Endothelial cell of umbilical vein (primary cell): ENCODE data around the gene ADI1. TPM values are rescaled to one million over a fixed set of nuclear protein-coding genes. Genes with fewer than 3 reads are reported as not detected.

Experiments used
- BruUV-seq: library from RNA; stranded (reverse); fragments of 400-500 nt; replicated peaks from 2 replicates; lab custom pipeline; 2021; lab: Mats Ljungman, UMichigan
- CTCF ChIA-PET: fragments of 300-600, 350-600 bp; sonication (Branson Sonifier 250); formaldehyde crosslinking; loops from one replicate; lab custom pipeline; 2021; ENCODE audit warnings: antibody characterized with exemption, inconsistent platforms; lab: Charles Lee
- POLR2A ChIA-PET: fragments of 300-600, 350-600 bp; sonication (Branson Sonifier 250); formaldehyde crosslinking; loops from one replicate; lab custom pipeline; 2021; ENCODE audit warnings: antibody characterized with exemption, inconsistent platforms; lab: Charles Lee
- DNase-seq: peaks from one replicate; pipeline ENCODE4 v3.0.0-alpha.2; 2011; ENCODE audit warnings: low read depth, low spot score
- FAIRE-seq: peaks from 2 replicates; lab custom pipeline; 2011; peaks lifted over from hg19 to GRCh38; lab: Jason Lieb, UNC
- H2AFZ ChIP-seq: 2 replicates; pipeline ENCODE4 v1.6.0; 2012; ENCODE audit warnings: low read depth, low read length, control low read depth, inconsistent platforms
- H3K27ac ChIP-seq: 2 replicates; pipeline ENCODE4 v1.5.1; 2011; ENCODE audit warnings: low read depth, mild to moderate bottlenecking, control low read depth, low read length, moderate library complexity; ENCODE audit not compliant: insufficient read depth
- H3K27me3 ChIP-seq, 2 experiments: 2 replicates each; pipeline versions ENCODE4 v1.6.0 to v1.6.1; 2011; ENCODE audit warnings: low read length in 2 of 2, mixed read lengths in 1 of 2; ENCODE audit not compliant: control insufficient read depth in 2 of 2, insufficient read depth in 2 of 2
- H3K36me3 ChIP-seq, 2 experiments: 2 replicates in 1 of 2; 3 replicates in 1 of 2; pipeline ENCODE4 v1.5.1; 2011; ENCODE audit warnings: low read length in 2 of 2, mild to moderate bottlenecking in 1 of 2, moderate library complexity in 1 of 2; ENCODE audit not compliant: control insufficient read depth in 2 of 2, insufficient read depth in 2 of 2; ENCODE audit errors: extremely low read depth in 1 of 2
- H3K4me1 ChIP-seq: 3 replicates; pipeline ENCODE4 v1.5.1; 2011; ENCODE audit warnings: mild to moderate bottlenecking, low read length; ENCODE audit not compliant: control insufficient read depth, insufficient read depth; ENCODE audit errors: extremely low read depth
- H3K4me2 ChIP-seq: 2 replicates; pipeline ENCODE4 v1.6.1; 2011; ENCODE audit warnings: low read length, control low read depth, mixed read lengths; ENCODE audit not compliant: insufficient read depth
- H3K4me3 ChIP-seq, 3 experiments: fragments of 200-600 bp in 1 of 3; sonication (generic), shearing (Covaris generic) in 1 of 3; replicated peaks in 1 of 3; 2 replicates each; pipeline ENCODE4 v1.5.1; 2011 to 2016; ENCODE audit warnings: control low read depth in 3 of 3, low read length in 3 of 3, mild to moderate bottlenecking in 2 of 3, inconsistent platforms in 1 of 3, low read depth in 1 of 3, moderate library complexity in 1 of 3; ENCODE audit not compliant: insufficient read depth in 1 of 3
- H3K79me2 ChIP-seq: 2 replicates; pipeline ENCODE4 v1.6.0; 2012; ENCODE audit warnings: low read length, inconsistent platforms; ENCODE audit not compliant: control insufficient read depth, insufficient read depth
- H3K9ac ChIP-seq: replicated peaks from 2 replicates; pipeline ENCODE3; 2011; ENCODE audit warnings: low read length, control low read depth; ENCODE audit not compliant: insufficient read depth; ENCODE audit errors: extremely low read depth
- H3K9me1 ChIP-seq: replicated peaks from 3 replicates; pipeline ENCODE4 v1.6.0; 2011; ENCODE audit warnings: mild to moderate bottlenecking, low read length; ENCODE audit not compliant: control insufficient read depth, insufficient read depth; ENCODE audit errors: extremely low read depth
- H3K9me3 ChIP-seq: replicated peaks from 2 replicates; pipeline ENCODE4 v1.5.1; 2012; ENCODE audit warnings: low read length, inconsistent platforms; ENCODE audit not compliant: control insufficient read depth, insufficient read depth
- H4K20me1 ChIP-seq: replicated peaks from 2 replicates; pipeline ENCODE3; 2011; ENCODE audit warnings: mild to moderate bottlenecking, low read length; ENCODE audit not compliant: control insufficient read depth, insufficient read depth; ENCODE audit errors: extremely low read depth
- CTCF ChIP-seq, 2 donors: IDR thresholded peaks; 1 replicate in 1 of 2; 2 replicates in 1 of 2; pipeline ENCODE4 v1.5.1; 2011; ENCODE audit warnings: low read length in 2 of 2, mild to moderate bottlenecking in 2 of 2, moderate library complexity in 2 of 2, control low read depth in 1 of 2, inconsistent platforms in 1 of 2, low read depth in 1 of 2; ENCODE audit not compliant: insufficient read depth in 1 of 2; ENCODE audit errors: extremely low read depth in 1 of 2
- EZH2 ChIP-seq: IDR thresholded peaks from 2 replicates; pipeline ENCODE4 v1.6.1; 2012; ENCODE audit warnings: borderline replicate concordance, low read depth, mild to moderate bottlenecking, moderate library complexity, low read length, inconsistent platforms; ENCODE audit not compliant: severe bottlenecking
- FOS ChIP-seq: IDR thresholded peaks from 2 replicates; pipeline ENCODE4 v1.6.1; 2011; ENCODE audit warnings: mild to moderate bottlenecking, low read length, moderate library complexity, borderline replicate concordance; ENCODE audit not compliant: insufficient read depth
- GATA2 ChIP-seq: IDR thresholded peaks from 2 replicates; pipeline ENCODE4 v1.7.0; 2011; ENCODE audit warnings: low read depth, mild to moderate bottlenecking, moderate library complexity, mixed read lengths, low read length; ENCODE audit not compliant: insufficient read length, insufficient read depth
- JUN ChIP-seq: IDR thresholded peaks from 2 replicates; pipeline ENCODE4 v1.6.1; 2011; ENCODE audit warnings: borderline replicate concordance, low read depth; ENCODE audit not compliant: insufficient read length, insufficient read depth
- MAX ChIP-seq: IDR thresholded peaks from 2 replicates; pipeline ENCODE4 v1.6.1; 2011; ENCODE audit not compliant: insufficient read depth, insufficient read length
- MYC ChIP-seq: IDR thresholded peaks from one replicate; pipeline ENCODE4 v1.6.1; 2011; ENCODE audit warnings: mild to moderate bottlenecking, low read depth, low read length
- POLR2A ChIP-seq: IDR thresholded peaks from 2 replicates; pipeline ENCODE4 v1.6.1; 2012; ENCODE audit warnings: low read depth, mild to moderate bottlenecking, control low read depth, low read length
- POLR2AphosphoS5 ChIP-seq: IDR thresholded peaks from 2 replicates; pipeline ENCODE4 v1.6.1; 2012; ENCODE audit warnings: low read depth, mild to moderate bottlenecking, control low read depth, low read length, moderate library complexity; ENCODE audit not compliant: insufficient read depth
- dilution Hi-C: fragments of 300-500 bp; cut with MboI; formaldehyde crosslinking; loops from one replicate; pipeline ENCODE4 v1.15.0; 2019; ENCODE audit warnings: low sequenced_read_pairs; ENCODE audit not compliant: extremely low pct_ligation_motif_present
- intact Hi-C: fragments of 100-400 bp; cut with micrococcal nuclease; formaldehyde crosslinking; loops from one replicate; pipeline ENCODE4 v1.10.0; 2022
- polyA plus RNA-seq, 4 experiments: library from polyadenylated mRNA; depleted of rRNA in 3 of 4; stranded (reverse) in 3 of 4; unstranded in 1 of 4; fragments of >200 nt; gene quantifications; 2 replicates each; pipeline versions ENCODE4 v1.2.1 to v1.2.3, GENCODE V29; 2011 to 2012; ENCODE audit warnings: missing spikeins in 1 of 4
- total RNA-seq: library from RNA; stranded (reverse); gene quantifications from 2 replicates; pipeline ENCODE4 v1.2.3, GENCODE V29; 2021

The ADI1 gene
- total and polyA plus RNA-seq, 2 donors (not counting 3 experiments of a cell fraction or from before 2014, with no cell fraction given) = 38.6 to 49.7 TPM

DNA sequence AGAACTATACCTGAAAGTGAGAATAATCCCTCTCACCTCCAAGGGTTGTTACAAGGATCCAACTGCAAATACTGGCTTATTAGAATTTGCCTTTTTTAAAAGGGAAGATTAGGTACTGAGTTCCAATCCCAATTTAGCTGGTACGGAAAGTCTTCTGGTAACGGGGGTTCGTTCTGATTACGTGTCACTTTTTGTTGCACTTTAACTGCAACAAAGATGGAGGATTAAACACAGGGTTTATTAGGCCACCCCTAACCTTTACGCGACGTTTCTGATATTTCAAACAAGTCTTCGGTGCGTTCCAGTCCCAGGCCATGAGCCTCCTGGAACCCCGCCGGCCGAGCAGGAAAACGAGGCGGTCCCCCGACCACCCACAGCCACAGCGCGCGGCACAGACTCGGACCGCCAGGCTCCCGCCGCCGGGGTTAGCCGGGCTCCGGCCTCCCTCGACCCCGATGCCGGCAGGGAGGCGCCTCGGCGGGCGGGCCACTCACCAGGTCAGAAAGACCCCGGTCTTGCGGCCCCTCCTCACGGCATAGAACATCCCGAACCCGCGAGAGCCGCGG, 38.4 kb upstream of the ADI1 start:
- FAIRE-seq (no peak), DNase-seq (peak; percentile 10)
- no peak for TF ChIP-seq JUN
- TF ChIP-seq POLR2A = no peak
- TF ChIP-seq MAX = no peak
- no peak for TF ChIP-seq MYC
- no peak for TF ChIP-seq GATA2
- no peak for TF ChIP-seq POLR2AphosphoS5
- TF ChIP-seq CTCF (IDR thresholded peaks at IDR 0.05; ENCODE audit: extremely low read depth in 1 of 2, insufficient read depth in 1 of 2, low read depth in 1 of 2, low read length in 2 of 2) = no peak
- no peak for TF ChIP-seq FOS
- no peak for TF ChIP-seq EZH2
- intact Hi-C loops = loop anchor here (1.0 to 2.0 kb wide), 5 partner anchors 18 to 179 kb away; partner anchors contain the start of genes ADI1, RPS7 and TRAPPC12
- Histone ChIP-seq H3K36me3 (peaks cover 8 to 20% of the 10 kb centered on the region in 2 experiments), H4K20me1 (no peaks in the 10 kb centered on the region), H3K9me1 (no peaks in the 10 kb centered on the region), H3K4me2 (peak overlapping the region; percentile 99), H3K9ac (peak overlapping the region; percentile 94), H2AFZ (peak overlapping the region; percentile 50), H3K27ac (peak overlapping the region; percentile 80), H3K79me2 (peaks cover 32% of the 10 kb centered on the region), H3K4me1 (peaks cover 15% of the 10 kb centered on the region), H3K4me3 (peak overlapping the region; percentile 65 to 96 (median 90)), H3K9me3 (no peaks in the 10 kb centered on the region), H3K27me3 (no peaks in the 10 kb centered on the region)
- ChIA-PET CTCF (interaction anchor here (1.2 to 1.7 kb wide), 3 partner anchors 21 to 134 kb away, joined by 3 to 5 read pairs (median 5); partner anchors contain the start of gene ADI1), POLR2A (interaction anchor here (1.0 to 1.3 kb wide), 2 partner anchors 16 to 18 kb away, joined by 4 read pairs; no protein-coding TSS in a partner anchor)
- dilution Hi-C loops = no loop called here
- TSS peak; percentile 72 for BruUV-seq
